Measurements from ENCODE around the gene FHAD1. TPM values are rescaled to one million over a fixed set of nuclear protein-coding genes. Genes with fewer than 3 reads are reported as not detected.

FHAD1 gene
- total RNA-seq, 2 experiments from 2014 or later: not detected

- H3K4me2 ChIP-seq (ENCODE audit: low read length): no peak overlapping the region
- no peaks in the 10 kb centered on the region for H3K9me3 ChIP-seq (ENCODE audit: low read length)
- no TSS peak for BruUV-seq (replicated peaks)
- intact Hi-C loops (cut with micrococcal nuclease; ENCODE audit: unreplicated experiment): no loop called here
- POLR2A ChIA-PET: interaction anchor here (0.6 to 1.0 kb wide), 3 partner anchors 99 to 611 kb away, joined by 3 to 5 read pairs (median 3); no protein-coding TSS in a partner anchor
- DNase-seq (ENCODE audit: low spot score): no peak
- no peak overlapping the region for H2AFZ ChIP-seq (ENCODE audit: low read length)
- no peaks in the 10 kb centered on the region for H3K9me2 ChIP-seq (ENCODE audit: insufficient read depth, low read length)
- TF ChIP-seq CTCF (conservative IDR thresholded peaks at IDR 0.05; ENCODE audit: low read length) (no peak), EZH2phosphoT487 (IDR thresholded peaks at IDR 0.05; ENCODE audit: borderline replicate concordance, low read depth, low read length) (no peak)
- CTCF ChIA-PET (ENCODE audit: unreplicated experiment): no interaction called here
- no peak overlapping the region for H3K4me3 ChIP-seq (ENCODE audit: low read depth, low read length, poor library complexity, severe bottlenecking)
- H3K79me2 ChIP-seq (ENCODE audit: insufficient read depth, low read depth, low read length): no peaks in the 10 kb centered on the region
- no peak overlapping the region for H3K27ac ChIP-seq (ENCODE audit: low read depth, low read length, poor library complexity, severe bottlenecking)
- no peaks in the 10 kb centered on the region for H4K20me1 ChIP-seq (ENCODE audit: insufficient read depth, low read length)
- H3K36me3 ChIP-seq (ENCODE audit: insufficient read depth, low read length): no peaks in the 10 kb centered on the region
- H3K4me1 ChIP-seq (ENCODE audit: insufficient read depth, low read length, poor library complexity, severe bottlenecking): no peaks in the 10 kb centered on the region
Measured at GRCh38 chr1:15279576-15280230, 32.7 kb downstream of the FHAD1 start.

- POLR2A ChIA-PET: interaction anchor here (0.6 to 1.0 kb wide), 2 partner anchors 141 to 175 kb away, joined by 3 to 5 read pairs; no protein-coding TSS in a partner anchor
Measured at GRCh38 chr1:15280416-15280815, 33.4 kb downstream of the FHAD1 start.

More at GRCh38 chr1:15280416-15280815, 33.4 kb downstream of the FHAD1 start:
- Histone ChIP-seq H3K4me3 (ENCODE audit: low read depth, low read length, poor library complexity, severe bottlenecking) (no peak overlapping the region), H4K20me1 (ENCODE audit: insufficient read depth, low read length) (no peaks in the 10 kb centered on the region), H3K9me3 (ENCODE audit: low read length) (no peaks in the 10 kb centered on the region), H3K27ac (ENCODE audit: low read depth, low read length, poor library complexity, severe bottlenecking) (no peak overlapping the region), H3K9me2 (ENCODE audit: insufficient read depth, low read length) (no peaks in the 10 kb centered on the region), H3K4me1 (ENCODE audit: insufficient read depth, low read length, poor library complexity, severe bottlenecking) (no peaks in the 10 kb centered on the region), H3K4me2 (ENCODE audit: low read length) (no peak overlapping the region), H2AFZ (ENCODE audit: low read length) (no peak overlapping the region), H3K79me2 (ENCODE audit: insufficient read depth, low read depth, low read length) (no peaks in the 10 kb centered on the region), H3K36me3 (ENCODE audit: insufficient read depth, low read length) (no peaks in the 10 kb centered on the region)
- no peak for DNase-seq (ENCODE audit: low spot score)
- TF ChIP-seq EZH2phosphoT487 (IDR thresholded peaks at IDR 0.05; ENCODE audit: borderline replicate concordance, low read depth, low read length) (no peak), CTCF (conservative IDR thresholded peaks at IDR 0.05; ENCODE audit: low read length) (no peak)
- intact Hi-C loops (cut with micrococcal nuclease; ENCODE audit: unreplicated experiment): no loop called here
- CTCF ChIA-PET (ENCODE audit: unreplicated experiment): no interaction called here
- BruUV-seq (replicated peaks): no TSS peak
